ENCODE measurements around the gene NLRP2B. TPM values are rescaled to one million over a fixed set of nuclear protein-coding genes. Genes with fewer than 3 reads are reported as not detected.

Gene NLRP2B
- total and polyA plus RNA-seq, 2 of the 8 experiments (the other 6 are each of a cell fraction or from before 2014, with no cell fraction given) = not detected

DNA sequence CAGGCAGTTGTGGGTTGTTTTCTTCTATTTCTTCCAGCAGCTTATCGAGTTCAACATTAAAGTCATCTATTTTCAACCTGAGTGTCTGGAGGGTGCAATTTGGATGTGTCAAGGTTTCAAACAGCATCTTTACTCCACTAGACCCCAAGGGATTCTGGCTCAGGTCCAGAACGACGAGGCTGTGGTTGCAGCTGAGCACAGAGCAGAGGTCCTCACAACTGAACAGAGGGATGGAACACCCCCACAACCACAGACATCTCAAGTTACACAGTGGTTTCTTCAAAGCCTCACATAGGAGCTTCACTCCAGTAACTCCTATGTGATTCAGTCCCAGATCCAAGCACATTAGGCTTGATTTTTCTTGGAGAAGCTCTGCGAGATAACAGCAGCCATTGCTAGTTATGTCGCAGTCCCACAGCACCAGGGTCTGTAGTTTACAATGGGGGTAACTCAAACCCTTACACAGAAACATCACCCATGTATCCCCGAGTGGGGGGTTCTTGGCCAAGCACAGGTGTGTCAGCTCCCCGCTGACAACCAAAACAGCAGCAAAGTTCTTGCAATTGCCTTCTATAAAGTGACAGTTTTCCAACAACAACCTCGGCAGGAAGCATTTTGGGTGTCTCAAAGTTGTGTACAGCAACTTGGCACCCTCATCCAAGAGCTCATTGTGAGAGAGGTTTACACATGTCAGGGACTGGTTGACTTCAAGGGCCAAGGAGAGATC, 2.8 kb downstream of the NLRP2B start:
- no peak overlapping the region for H3K9ac ChIP-seq (replicated peaks in 1 of 4; ENCODE audit: extremely low read depth in 1 of 4, low read depth in 3 of 4, low read length in 3 of 4)
- no peak overlapping the region for H4K8ac ChIP-seq (ENCODE audit: extremely low read depth, insufficient read depth, low read length)
- H3K4me3 ChIP-seq (ENCODE audit: extremely low read depth in 1 of 4, insufficient read depth in 2 of 4, low read depth in 3 of 4, low read length in 4 of 4) = no peak overlapping the region
- H3K36me3 ChIP-seq (ENCODE audit: control insufficient read depth in 2 of 4, insufficient read depth in 4 of 4, low read length in 3 of 4) = no peaks in the 10 kb centered on the region
- no peaks in the 10 kb centered on the region for H3K79me2 ChIP-seq (ENCODE audit: control insufficient read depth in 1 of 2, insufficient read depth in 2 of 2, low read length in 2 of 2)
- no peaks in the 10 kb centered on the region for H3K4me1 ChIP-seq (replicated peaks in 1 of 4; ENCODE audit: control insufficient read depth in 3 of 4, insufficient read depth in 4 of 4, low read length in 3 of 4)
- no peak overlapping the region for H3K4me2 ChIP-seq (ENCODE audit: insufficient read depth in 1 of 2, low read depth in 2 of 2, low read length in 2 of 2)
- H3K23ac ChIP-seq (ENCODE audit: insufficient read length) = no peak overlapping the region
- H3K14ac ChIP-seq (ENCODE audit: insufficient read length) = no peak overlapping the region
- H4K5ac ChIP-seq (ENCODE audit: insufficient read length, low read depth, low read length) = no peak overlapping the region
- no peak overlapping the region for H2BK15ac ChIP-seq (ENCODE audit: low read length)
- H4K91ac ChIP-seq (replicated peaks; ENCODE audit: insufficient read length, low read length) = no peak overlapping the region
- no peaks in the 10 kb centered on the region for H3K23me2 ChIP-seq (ENCODE audit: low read depth, low read length)
- H4K20me1 ChIP-seq (replicated peaks in 1 of 2; ENCODE audit: control insufficient read depth in 1 of 2, insufficient read depth in 2 of 2, low read length in 2 of 2) = no peaks in the 10 kb centered on the region
- no peaks in the 10 kb centered on the region for H3K27me3 ChIP-seq (replicated peaks in 1 of 4; ENCODE audit: control insufficient read depth in 3 of 4, extremely low read depth in 1 of 4, insufficient read depth in 3 of 4, low read length in 3 of 4)
- H2BK20ac ChIP-seq (ENCODE audit: low read length) = no peak overlapping the region
- no peak overlapping the region for H3K56ac ChIP-seq (replicated peaks; ENCODE audit: insufficient read length, low read depth, low read length)
- H2BK5ac ChIP-seq (ENCODE audit: low read depth, low read length) = no peak overlapping the region
- H3K27ac ChIP-seq (ENCODE audit: low read depth, low read length) = no peak overlapping the region
- no peak overlapping the region for H3K18ac ChIP-seq (ENCODE audit: extremely low read depth, low read length)
- POLR2A ChIA-PET (ENCODE audit: partially characterized antibody) = no interaction called here
- no peak overlapping the region for H2AFZ ChIP-seq (ENCODE audit: low read length)
- H3K4ac ChIP-seq (replicated peaks; ENCODE audit: insufficient read length, low read depth, low read length) = no peak overlapping the region
- DNase-seq (ENCODE audit: low read depth in 1 of 2, low spot score in 2 of 2) (no peak), FAIRE-seq (no peak)
- CTCF ChIA-PET (ENCODE audit: partially characterized antibody) = no interaction called here
- H2BK120ac ChIP-seq (replicated peaks; ENCODE audit: low read depth, low read length) = no peak overlapping the region
- H2BK12ac ChIP-seq (ENCODE audit: low read depth, low read length) = no peak overlapping the region
- WGBS, 2 experiments (ENCODE audit: extremely low coverage in 1 of 2, insufficient coverage in 1 of 2, insufficient read length in 1 of 2, insufficient replicate concordance in 2 of 2, low coverage in 1 of 2, low lambda C conversion rate in 2 of 2, missing lambda C conversion rate in 1 of 2) = 88% methylated on average over 5 of the region's 8 CpGs; no CpG with 5 or more reads in 1 of the 2 experiments
- H2AK5ac ChIP-seq (ENCODE audit: low read depth, low read length) = no peak overlapping the region
- peaks cover 0 to 5% of the 10 kb centered on the region in 2 experiments; a peak in 1 of 4 replicates for H3K9me3 ChIP-seq (ENCODE audit: insufficient read depth in 2 of 2, low read depth in 1 of 2, low read length in 1 of 2)
- H3K79me1 ChIP-seq (ENCODE audit: low read depth, low read length) = no peaks in the 10 kb centered on the region
- TF ChIP-seq FOSL1 (IDR thresholded peaks at IDR 0.05; ENCODE audit: insufficient read depth, low read depth, low read length) (no peak), CEBPB (IDR thresholded peaks at IDR 0.05; ENCODE audit: low read depth, low read length) (no peak), RAD21 (IDR thresholded peaks at IDR 0.05 in 1 of 2, conservative IDR thresholded peaks at IDR 0.05 in 1 of 2; ENCODE audit: low read depth in 2 of 2, low read length in 2 of 2) (no peak), SIRT6 (IDR thresholded peaks at IDR 0.05; ENCODE audit: low read length) (no peak), TBP (IDR thresholded peaks at IDR 0.05; ENCODE audit: low read depth, low read length) (no peak), CBX8 (IDR thresholded peaks at IDR 0.05; ENCODE audit: borderline replicate concordance, low read depth, low read length) (no peak), SIN3A (conservative IDR thresholded peaks at IDR 0.05 in 1 of 2, IDR thresholded peaks at IDR 0.05 in 1 of 2; ENCODE audit: low read depth in 1 of 2, low read length in 2 of 2) (no peak)
- TF ChIP-seq, protein P1, sequence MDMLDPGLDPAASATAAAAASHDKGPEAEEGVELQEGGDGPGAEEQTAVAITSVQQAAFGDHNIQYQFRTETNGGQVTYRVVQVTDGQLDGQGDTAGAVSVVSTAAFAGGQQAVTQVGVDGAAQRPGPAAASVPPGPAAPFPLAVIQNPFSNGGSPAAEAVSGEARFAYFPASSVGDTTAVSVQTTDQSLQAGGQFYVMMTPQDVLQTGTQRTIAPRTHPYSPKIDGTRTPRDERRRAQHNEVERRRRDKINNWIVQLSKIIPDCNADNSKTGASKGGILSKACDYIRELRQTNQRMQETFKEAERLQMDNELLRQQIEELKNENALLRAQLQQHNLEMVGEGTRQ (IDR thresholded peaks at IDR 0.05; ENCODE audit: low read length) = no peak
- TF ChIP-seq, protein P2, sequence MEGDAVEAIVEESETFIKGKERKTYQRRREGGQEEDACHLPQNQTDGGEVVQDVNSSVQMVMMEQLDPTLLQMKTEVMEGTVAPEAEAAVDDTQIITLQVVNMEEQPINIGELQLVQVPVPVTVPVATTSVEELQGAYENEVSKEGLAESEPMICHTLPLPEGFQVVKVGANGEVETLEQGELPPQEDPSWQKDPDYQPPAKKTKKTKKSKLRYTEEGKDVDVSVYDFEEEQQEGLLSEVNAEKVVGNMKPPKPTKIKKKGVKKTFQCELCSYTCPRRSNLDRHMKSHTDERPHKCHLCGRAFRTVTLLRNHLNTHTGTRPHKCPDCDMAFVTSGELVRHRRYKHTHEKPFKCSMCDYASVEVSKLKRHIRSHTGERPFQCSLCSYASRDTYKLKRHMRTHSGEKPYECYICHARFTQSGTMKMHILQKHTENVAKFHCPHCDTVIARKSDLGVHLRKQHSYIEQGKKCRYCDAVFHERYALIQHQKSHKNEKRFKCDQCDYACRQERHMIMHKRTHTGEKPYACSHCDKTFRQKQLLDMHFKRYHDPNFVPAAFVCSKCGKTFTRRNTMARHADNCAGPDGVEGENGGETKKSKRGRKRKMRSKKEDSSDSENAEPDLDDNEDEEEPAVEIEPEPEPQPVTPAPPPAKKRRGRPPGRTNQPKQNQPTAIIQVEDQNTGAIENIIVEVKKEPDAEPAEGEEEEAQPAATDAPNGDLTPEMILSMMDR (IDR thresholded peaks at IDR 0.05; ENCODE audit: control extremely low read depth in 1 of 3, insufficient read depth in 1 of 3, low read depth in 1 of 3, low read length in 3 of 3) = no peak

All from H1 (cell line).